K562 (cell line): Measurements from ENCODE around the gene NRF1. TPM values are rescaled to one million over a fixed set of nuclear protein-coding genes. Genes with fewer than 3 reads are reported as not detected.

ENCODE experiments used
- ATF1 ChIP-seq, 2 experiments: fragments of 450-650 bp in 1 of 2; IDR thresholded peaks; 2 replicates each; pipeline ENCODE4 v1.6.1; 2016; ENCODE audit warnings: missing compliant biosample characterization in 1 of 2, missing genetic modification characterization in 1 of 2
- BACH1 ChIP-seq: fragments of 200-800 bp; sonication (Bioruptor generic); IDR thresholded peaks from 2 replicates; pipeline ENCODE4 v1.6.1; 2016; ENCODE audit warnings: missing genetic modification characterization, missing compliant biosample characterization
- CBX8 ChIP-seq: fragments of 200-600 bp; sonication (generic); IDR thresholded peaks from 2 replicates; pipeline ENCODE4 v1.6.1; 2012; ENCODE audit warnings: borderline replicate concordance, mixed run types, low read depth, mild to moderate bottlenecking, moderate library complexity, mixed read lengths, low read length, control low read depth, inconsistent platforms; ENCODE audit not compliant: poor library complexity, severe bottlenecking; ENCODE audit errors: extremely low read depth
- ELF1 ChIP-seq: fragments of 200-800 bp; sonication (Bioruptor generic); IDR thresholded peaks from 2 replicates; pipeline ENCODE4 v1.6.1; 2016; ENCODE audit warnings: missing genetic modification characterization, missing compliant biosample characterization
- GABPB1 ChIP-seq: sonication (generic); formaldehyde crosslinking; IDR thresholded peaks from 2 replicates; pipeline ENCODE4 v1.8.0; 2022; ENCODE audit warnings: mild to moderate bottlenecking, missing genetic modification reagents
- HES1 ChIP-seq: fragments of 450-650 bp; IDR thresholded peaks from 2 replicates; pipeline ENCODE4 v1.6.1; 2016; ENCODE audit warnings: low read depth, mild to moderate bottlenecking, moderate library complexity
- IRF9 ChIP-seq: fragments of 450-650 bp; IDR thresholded peaks from 2 replicates; pipeline ENCODE4 v1.6.1; 2016; ENCODE audit warnings: missing biosample characterization, missing genetic modification characterization
- JUNB ChIP-seq: fragments of 450-650 bp; formaldehyde crosslinking; conservative IDR thresholded peaks from 2 replicates; pipeline ENCODE4 v1.4.0; 2020; ENCODE audit warnings: mild to moderate bottlenecking
- KAT7 ChIP-seq: sonication (generic); formaldehyde crosslinking; IDR thresholded peaks from 2 replicates; pipeline ENCODE4 v1.8.0; 2022; ENCODE audit warnings: missing genetic modification reagents, mild to moderate bottlenecking, borderline replicate concordance
- RBBP5 ChIP-seq: fragments of 200-600 bp; sonication (generic); IDR thresholded peaks from 2 replicates; pipeline ENCODE4 v1.6.1; 2012; ENCODE audit warnings: borderline replicate concordance, mild to moderate bottlenecking, low read length, control low read depth, inconsistent platforms; ENCODE audit not compliant: insufficient read depth, poor library complexity, severe bottlenecking
- RBFOX2 ChIP-seq: fragments of 200-400 bp; formaldehyde crosslinking; IDR thresholded peaks from 2 replicates; pipeline ENCODE4 v1.6.1; 2017; ENCODE audit warnings: low read depth, mild to moderate bottlenecking, low read length, moderate library complexity
- RBM17 ChIP-seq: fragments of 200-400 bp; formaldehyde crosslinking; IDR thresholded peaks from 2 replicates; pipeline ENCODE4 v1.6.1; 2017; ENCODE audit warnings: low read depth, mild to moderate bottlenecking, low read length, borderline replicate concordance
- SAP30 ChIP-seq: fragments of 200-600 bp; sonication (generic); IDR thresholded peaks from 2 replicates; pipeline ENCODE4 v1.6.1; 2012; ENCODE audit warnings: borderline replicate concordance, low read depth, mild to moderate bottlenecking, moderate library complexity, low read length, control low read depth, inconsistent platforms; ENCODE audit not compliant: insufficient read depth, poor library complexity, severe bottlenecking
- TEAD2 ChIP-seq: fragments of 450-650 bp; IDR thresholded peaks from 2 replicates; pipeline ENCODE4 v1.6.1; 2016; ENCODE audit warnings: missing genetic modification characterization, control low read depth, missing compliant biosample characterization
- THRA ChIP-seq: fragments of 450-650 bp; IDR thresholded peaks from 2 replicates; pipeline ENCODE4 v1.6.1; 2017; ENCODE audit warnings: mild to moderate bottlenecking, moderate library complexity
- ZBTB5 ChIP-seq: fragments of 450-650 bp; IDR thresholded peaks from 2 replicates; pipeline ENCODE4 v1.6.1; 2017; ENCODE audit warnings: antibody characterized with exemption
- ZNF253 ChIP-seq: fragments of 250-450 bp; sonication (Bioruptor Pico); conservative IDR thresholded peaks from 2 replicates; pipeline ENCODE4 v1.6.1; 2021; ENCODE audit warnings: mild to moderate bottlenecking
- ZNF398 ChIP-seq: fragments of 250-450 bp; sonication (Bioruptor Pico); IDR thresholded peaks from 2 replicates; pipeline ENCODE4 v1.8.0; 2021; ENCODE audit warnings: moderate library complexity, mild to moderate bottlenecking, inconsistent platforms
- ZNF41 ChIP-seq: fragments of 250-450 bp; sonication (Bioruptor Pico); conservative IDR thresholded peaks from 2 replicates; pipeline ENCODE4 v1.4.0; 2020; ENCODE audit warnings: mild to moderate bottlenecking
- polyA plus RNA-seq, 8 experiments: library from polyadenylated mRNA; depleted of rRNA in 4 of 8; stranded (reverse) in 5 of 8; unstranded in 3 of 8; fragments of >200 nt; fragmentation: Nextera tagmentation in 2 of 8; fragmentation: Illumina TruSeq in 1 of 8; extraction: Ambion mirVana in 2 of 8; extraction: Trizol in 1 of 8; gene quantifications; 2 replicates each; pipeline versions ENCODE4 v1.2.1 to v1.2.3, GENCODE V29; 2011 to 2014; ENCODE audit warnings: inconsistent platforms in 1 of 8, missing spikeins in 1 of 8
- total RNA-seq, 7 experiments: library from RNA; depleted of rRNA in 6 of 7; stranded (reverse); fragments of >200 nt in 6 of 7; fragmentation: Illumina TruSeq in 2 of 7; extraction: Trizol in 2 of 7; gene quantifications; 2 replicates each; pipeline versions ENCODE4 v1.2.1 to v1.2.3, GENCODE V29; 2011 to 2021; ENCODE audit warnings: low replicate concordance in 1 of 7

Gene NRF1
- total and polyA plus RNA-seq, 9 of the 15 experiments (the other 6 are each of a cell fraction or from before 2014, with no cell fraction given), result 8.6 to 28.8 (median 20.3) TPM

- TF ChIP-seq HES1 (no peak), ATF1 (CRISPR knock-in tag; IDR thresholded peaks at IDR 0.05) (no peak), ATF1 (tag; IDR thresholded peaks at IDR 0.05) (no peak), ZNF398 (CRISPR knock-in tag) (peak; percentile 3; the same call in 1 of the 2 replicates), GABPB1 (no peak), BACH1 (tag) (no peak; the same call in none of the 2 replicates), THRA (no peak), ZNF253 (no peak), RBM17 (no peak), ZNF41 (CRISPR knock-in tag) (no peak), IRF9 (peak; percentile 88), SAP30 (no peak), TEAD2 (tag) (no peak), ELF1 (tag) (no peak), RBFOX2 (no peak), ZBTB5 (no peak), CBX8 (no peak), RBBP5 (no peak), JUNB (CRISPR knock-in tag) (no peak), KAT7 (no peak)
Observed at GRCh38 chr7:129698516-129699418, 87.2 kb downstream of the NRF1 start (continued).
